ENCODE results near the gene RFXANK. TPM values are rescaled to one million over a fixed set of nuclear protein-coding genes. Genes with fewer than 3 reads are reported as not detected.

RFXANK gene
- total and polyA plus RNA-seq, 9 of the 15 experiments (the other 6 are each of a cell fraction or from before 2014, with no cell fraction given): 68.6 to 181 (median 150) TPM

DNA sequence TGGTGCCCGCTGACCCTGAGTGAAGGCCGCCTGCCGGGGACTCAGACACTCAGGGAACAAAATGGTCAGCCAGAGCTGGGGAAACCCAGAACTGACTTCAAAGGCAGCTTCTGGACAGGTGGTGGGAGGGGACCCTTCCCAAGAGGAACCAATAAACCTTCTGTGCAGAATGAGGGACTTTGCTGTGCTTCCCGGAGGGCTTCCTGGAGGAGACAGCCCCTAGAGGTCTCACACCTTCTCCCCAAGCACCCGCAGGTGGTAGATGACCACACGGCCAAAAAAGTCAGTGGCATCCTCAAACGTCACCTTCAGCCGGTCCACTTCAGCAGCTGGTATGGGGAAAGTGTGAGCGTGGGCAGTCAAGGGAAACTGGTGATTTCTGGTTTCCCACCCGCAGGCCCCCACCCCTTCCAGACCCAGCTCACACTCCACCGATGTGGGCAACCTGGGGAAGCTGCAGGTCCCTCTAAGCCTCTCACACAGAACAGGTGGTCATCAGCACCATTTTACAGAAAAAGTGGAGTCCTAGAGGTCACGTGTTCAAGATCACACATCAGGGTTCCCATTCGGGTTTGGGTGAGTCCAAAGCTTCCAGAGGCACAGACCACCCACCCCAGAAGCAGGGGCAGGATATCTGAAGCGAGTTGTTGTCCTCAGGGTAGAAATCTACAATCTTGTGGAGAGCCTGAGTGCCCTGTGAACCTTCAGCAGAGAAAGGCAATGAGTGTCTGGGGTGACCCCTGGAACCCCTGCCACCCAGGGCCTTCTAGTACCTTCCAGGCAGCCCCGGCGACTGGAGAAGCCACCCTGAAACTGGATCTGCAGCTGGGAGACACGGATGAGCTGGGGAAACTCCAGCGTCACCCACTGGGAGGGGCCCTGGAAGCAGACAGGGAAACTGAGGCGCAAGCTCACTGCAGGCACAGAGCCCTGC is 9.9 kb downstream of the RFXANK start (continued):
- TF ChIP-seq, protein P1, sequence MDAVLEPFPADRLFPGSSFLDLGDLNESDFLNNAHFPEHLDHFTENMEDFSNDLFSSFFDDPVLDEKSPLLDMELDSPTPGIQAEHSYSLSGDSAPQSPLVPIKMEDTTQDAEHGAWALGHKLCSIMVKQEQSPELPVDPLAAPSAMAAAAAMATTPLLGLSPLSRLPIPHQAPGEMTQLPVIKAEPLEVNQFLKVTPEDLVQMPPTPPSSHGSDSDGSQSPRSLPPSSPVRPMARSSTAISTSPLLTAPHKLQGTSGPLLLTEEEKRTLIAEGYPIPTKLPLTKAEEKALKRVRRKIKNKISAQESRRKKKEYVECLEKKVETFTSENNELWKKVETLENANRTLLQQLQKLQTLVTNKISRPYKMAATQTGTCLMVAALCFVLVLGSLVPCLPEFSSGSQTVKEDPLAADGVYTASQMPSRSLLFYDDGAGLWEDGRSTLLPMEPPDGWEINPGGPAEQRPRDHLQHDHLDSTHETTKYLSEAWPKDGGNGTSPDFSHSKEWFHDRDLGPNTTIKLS (IDR thresholded peaks at IDR 0.05; ENCODE audit: borderline replicate concordance, low read depth): no peak
- TF ChIP-seq MAZ (CRISPR knock-in tag; conservative IDR thresholded peaks at IDR 0.05 in 1 of 2, IDR thresholded peaks at IDR 0.05 in 1 of 2): no peak
- no peak for TF ChIP-seq HDAC6 (IDR thresholded peaks at IDR 0.05; ENCODE audit: low read depth, low read length)
- TF ChIP-seq CREB1 (IDR thresholded peaks at IDR 0.05): 0 out of 2 replicates have a peak, but pooled peaks have one; percentile 20
- TF ChIP-seq CREB1 (CRISPR knock-in tag; IDR thresholded peaks at IDR 0.05): no peak
- TF ChIP-seq, protein P2, sequence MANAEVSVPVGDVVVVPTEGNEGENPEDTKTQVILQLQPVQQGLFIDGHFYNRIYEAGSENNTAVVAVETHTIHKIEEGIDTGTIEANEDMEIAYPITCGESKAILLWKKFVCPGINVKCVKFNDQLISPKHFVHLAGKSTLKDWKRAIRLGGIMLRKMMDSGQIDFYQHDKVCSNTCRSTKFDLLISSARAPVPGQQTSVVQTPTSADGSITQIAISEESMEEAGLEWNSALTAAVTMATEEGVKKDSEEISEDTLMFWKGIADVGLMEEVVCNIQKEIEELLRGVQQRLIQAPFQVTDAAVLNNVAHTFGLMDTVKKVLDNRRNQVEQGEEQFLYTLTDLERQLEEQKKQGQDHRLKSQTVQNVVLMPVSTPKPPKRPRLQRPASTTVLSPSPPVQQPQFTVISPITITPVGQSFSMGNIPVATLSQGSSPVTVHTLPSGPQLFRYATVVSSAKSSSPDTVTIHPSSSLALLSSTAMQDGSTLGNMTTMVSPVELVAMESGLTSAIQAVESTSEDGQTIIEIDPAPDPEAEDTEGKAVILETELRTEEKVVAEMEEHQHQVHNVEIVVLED (CRISPR knock-in tag; IDR thresholded peaks at IDR 0.05): no peak
- peak; percentile 66; the same call in 1 of the 2 replicates for TF ChIP-seq RAD51 (IDR thresholded peaks at IDR 0.05; ENCODE audit: borderline replicate concordance, low read depth)
- TF ChIP-seq ILK (tag; IDR thresholded peaks at IDR 0.05; ENCODE audit: borderline replicate concordance, low read depth): no peak
- TF ChIP-seq, protein P3, sequence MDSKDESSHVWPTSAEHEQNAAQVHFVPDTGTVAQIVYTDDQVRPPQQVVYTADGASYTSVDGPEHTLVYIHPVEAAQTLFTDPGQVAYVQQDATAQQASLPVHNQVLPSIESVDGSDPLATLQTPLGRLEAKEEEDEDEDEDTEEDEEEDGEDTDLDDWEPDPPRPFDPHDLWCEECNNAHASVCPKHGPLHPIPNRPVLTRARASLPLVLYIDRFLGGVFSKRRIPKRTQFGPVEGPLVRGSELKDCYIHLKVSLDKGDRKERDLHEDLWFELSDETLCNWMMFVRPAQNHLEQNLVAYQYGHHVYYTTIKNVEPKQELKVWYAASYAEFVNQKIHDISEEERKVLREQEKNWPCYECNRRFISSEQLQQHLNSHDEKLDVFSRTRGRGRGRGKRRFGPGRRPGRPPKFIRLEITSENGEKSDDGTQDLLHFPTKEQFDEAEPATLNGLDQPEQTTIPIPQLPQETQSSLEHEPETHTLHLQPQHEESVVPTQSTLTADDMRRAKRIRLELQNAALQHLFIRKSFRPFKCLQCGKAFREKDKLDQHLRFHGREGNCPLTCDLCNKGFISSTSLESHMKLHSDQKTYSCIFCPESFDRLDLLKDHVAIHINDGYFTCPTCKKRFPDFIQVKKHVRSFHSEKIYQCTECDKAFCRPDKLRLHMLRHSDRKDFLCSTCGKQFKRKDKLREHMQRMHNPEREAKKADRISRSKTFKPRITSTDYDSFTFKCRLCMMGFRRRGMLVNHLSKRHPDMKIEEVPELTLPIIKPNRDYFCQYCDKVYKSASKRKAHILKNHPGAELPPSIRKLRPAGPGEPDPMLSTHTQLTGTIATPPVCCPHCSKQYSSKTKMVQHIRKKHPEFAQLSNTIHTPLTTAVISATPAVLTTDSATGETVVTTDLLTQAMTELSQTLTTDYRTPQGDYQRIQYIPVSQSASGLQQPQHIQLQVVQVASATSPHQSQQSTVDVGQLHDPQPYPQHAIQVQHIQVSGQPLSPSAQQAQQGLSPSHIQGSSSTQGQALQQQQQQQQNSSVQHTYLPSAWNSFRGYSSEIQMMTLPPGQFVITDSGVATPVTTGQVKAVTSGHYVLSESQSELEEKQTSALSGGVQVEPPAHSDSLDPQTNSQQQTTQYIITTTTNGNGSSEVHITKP (IDR thresholded peaks at IDR 0.05; ENCODE audit: partially characterized antibody): peak; percentile 66
- peak; percentile 52 for TF ChIP-seq RBM25 (IDR thresholded peaks at IDR 0.05; ENCODE audit: low read depth, low read length, severe bottlenecking)
- 0 out of 2 replicates have a peak, but pooled peaks have one; percentile 1 for TF ChIP-seq MYNN (IDR thresholded peaks at IDR 0.05)
- no peak for TF ChIP-seq MYNN (CRISPR knock-in tag; IDR thresholded peaks at IDR 0.05)

Data from K562 (cell line).